GM12878 (cell line): ENCODE measurements around the gene TRIM26. TPM values are rescaled to one million over a fixed set of nuclear protein-coding genes. Genes with fewer than 3 reads are reported as not detected.
A peak's percentile ranks its signal among the peaks of the same experiment; 100 is the strongest.

ENCODE experiments used
- ATAC-seq: fragments of 200-7000 bp; cut with Tn5 transposase; 3 replicates; pipeline ENCODE4 v1.9.1; 2020; ENCODE audit warnings: mild to moderate bottlenecking, moderate library complexity
- BruUV-seq: library from RNA; stranded (reverse); fragments of 400-500 nt; replicated peaks from 2 replicates; lab custom pipeline; 2021; lab: Mats Ljungman, UMichigan
- CTCF ChIA-PET: fragments of 300-600 bp; sonication (Branson Sonifier 250); formaldehyde crosslinking; extraction: SDS; loops from one replicate; lab custom pipeline; 2021; ENCODE audit warnings: inconsistent platforms; lab: Yijun Ruan, JAX
- POLR2A ChIA-PET: fragments of 350-600 bp; formaldehyde crosslinking; extraction: SDS; loops from one replicate; lab custom pipeline; 2021; ENCODE audit warnings: inconsistent platforms; lab: Charles Lee
- RAD21 ChIA-PET: fragments of 300-600 bp; sonication (Branson Sonifier 250); formaldehyde crosslinking; loops from one replicate; lab custom pipeline; 2023; ENCODE audit warnings: antibody characterized with exemption; ENCODE audit not compliant: unreplicated experiment; lab: Charles Lee
- SMC1A ChIA-PET: fragments of 300-600 bp; sonication (Branson Sonifier 250); formaldehyde crosslinking; loops from one replicate; lab custom pipeline; 2023; ENCODE audit not compliant: unreplicated experiment, uncharacterized antibody; lab: Charles Lee
- DNase-seq: peaks from one replicate; pipeline ENCODE4 v3.0.0-alpha.2; 2011; ENCODE audit warnings: low read depth, low spot score
- FAIRE-seq: peaks from 3 replicates; lab custom pipeline; 2011; peaks lifted over from hg19 to GRCh38; lab: Jason Lieb, UNC
- H2AFZ ChIP-seq: 2 replicates; pipeline ENCODE4 v1.6.0; 2011; ENCODE audit warnings: low read depth, low read length, control low read depth; ENCODE audit not compliant: control insufficient read depth
- H3K27ac ChIP-seq: 2 replicates; pipeline ENCODE4 v1.5.1; 2011; ENCODE audit warnings: control low read depth; ENCODE audit not compliant: control insufficient read depth, insufficient read depth
- H3K27me3 ChIP-seq, 2 experiments: replicated peaks in 1 of 2; 2 replicates each; pipeline versions ENCODE4 v1.6.0 to v1.6.1; 2011; ENCODE audit warnings: low read length in 1 of 2; ENCODE audit not compliant: control insufficient read depth in 2 of 2, insufficient read depth in 2 of 2
- H3K36me3 ChIP-seq, 2 experiments: 2 replicates each; pipeline ENCODE4 v1.5.1; 2011; ENCODE audit warnings: low read length in 1 of 2; ENCODE audit not compliant: control insufficient read depth in 2 of 2, insufficient read depth in 2 of 2
- H3K4me1 ChIP-seq: 2 replicates; pipeline ENCODE4 v1.6.1; 2011; ENCODE audit warnings: mild to moderate bottlenecking, low read length, moderate library complexity, mixed read lengths; ENCODE audit not compliant: control insufficient read depth, insufficient read depth
- H3K4me2 ChIP-seq: 2 replicates; pipeline ENCODE4 v1.6.0; 2011; ENCODE audit warnings: control low read depth; ENCODE audit not compliant: control insufficient read depth, insufficient read depth
- H3K4me3 ChIP-seq: fragments of 200-600 bp; sonication (generic); 2 replicates; pipeline ENCODE4 v1.5.1; 2016
- H3K79me2 ChIP-seq: 2 replicates; pipeline ENCODE4 v1.6.0; 2011; ENCODE audit warnings: low read length; ENCODE audit not compliant: control insufficient read depth, insufficient read depth
- H3K9ac ChIP-seq: 2 replicates; pipeline ENCODE4 v1.8.0; 2011; ENCODE audit warnings: low read length, control low read depth, mixed read lengths; ENCODE audit not compliant: control insufficient read depth, insufficient read depth
- H3K9me3 ChIP-seq: replicated peaks from 3 replicates; pipeline ENCODE4 v1.5.1; 2011; ENCODE audit warnings: mild to moderate bottlenecking, low read length; ENCODE audit not compliant: control insufficient read depth, insufficient read depth
- H4K20me1 ChIP-seq: 2 replicates; pipeline ENCODE4 v1.6.0; 2011; ENCODE audit not compliant: control insufficient read depth, insufficient read depth
- CBFB ChIP-seq: IDR thresholded peaks from 2 replicates; pipeline ENCODE4 v1.6.1; 2016; ENCODE audit warnings: antibody characterized with exemption, low read depth
- IKZF1 ChIP-seq: fragments of 450-650 bp; conservative IDR thresholded peaks from 2 replicates; pipeline ENCODE4 v1.6.1; 2017; ENCODE audit warnings: antibody characterized with exemption, mild to moderate bottlenecking
- POLR2AphosphoS5 ChIP-seq: IDR thresholded peaks from 2 replicates; pipeline ENCODE4 v1.6.1; 2011; ENCODE audit warnings: mild to moderate bottlenecking, low read length, inconsistent platforms
- SIN3A ChIP-seq: IDR thresholded peaks from 2 replicates; pipeline ENCODE4 v1.6.1; 2012; ENCODE audit warnings: low read depth, low read length, improper control_type of control experiment
- SRF ChIP-seq, 2 experiments: IDR thresholded peaks; 2 replicates each; pipeline ENCODE4 v1.6.1; 2011; ENCODE audit warnings: low read depth in 2 of 2, low read length in 2 of 2, mild to moderate bottlenecking in 1 of 2, moderate library complexity in 1 of 2
- SUZ12 ChIP-seq: fragments of 200-600 bp; sonication (generic); IDR thresholded peaks from one replicate; pipeline ENCODE4 v1.6.1; 2018; ENCODE audit warnings: antibody characterized with exemption, mild to moderate bottlenecking; ENCODE audit not compliant: unreplicated experiment
- YBX1 ChIP-seq: fragments of 450-650 bp; IDR thresholded peaks from 2 replicates; pipeline ENCODE4 v1.6.1; 2016; ENCODE audit warnings: antibody characterized with exemption
- WGBS: methylation state at CpG from one replicate; pipeline ENCODE4 v1.1.6; 2016; ENCODE audit warnings: low lambda C conversion rate; ENCODE audit not compliant: insufficient replicate concordance, insufficient coverage; ENCODE audit errors: missing lambda C conversion rate; 5-methylcytosine and 5-hydroxymethylcytosine counted together
- in situ Hi-C: fragments of 300-500 bp; cut with MboI; formaldehyde crosslinking; loops from 9 replicates; pipeline ENCODE4 v1.14.3; 2018; ENCODE audit warnings: mixed read lengths
- intact Hi-C: fragments of 100-400 bp; cut with micrococcal nuclease; formaldehyde crosslinking; loops from one replicate; pipeline ENCODE4 v1.14.2; 2022; ENCODE audit not compliant: unreplicated experiment
- polyA plus RNA-seq, 11 experiments: library from polyadenylated mRNA; depleted of rRNA in 4 of 11; unstranded in 6 of 11; stranded (reverse) in 5 of 11; fragments of >200 nt; fragmentation: Nextera tagmentation in 4 of 11; fragmentation: Illumina TruSeq in 1 of 11; extraction: Ambion mirVana in 4 of 11; extraction: Trizol in 1 of 11; gene quantifications; 1 replicate in 1 of 11; 2 replicates in 10 of 11; pipeline versions ENCODE4 v1.2.1 to v1.2.3, GENCODE V29; 2011 to 2016; ENCODE audit warnings: inconsistent platforms in 2 of 11, missing spikeins in 2 of 11, low read depth in 1 of 11
- total RNA-seq, 4 experiments: library from RNA; depleted of rRNA in 3 of 4; stranded (reverse); fragments of >200 nt in 3 of 4; fragmentation: Illumina TruSeq in 1 of 4; extraction: Trizol in 1 of 4; gene quantifications; 2 replicates each; pipeline versions ENCODE4 v1.2.1 to v1.2.3, GENCODE V29; 2013 to 2021

Gene TRIM26
- total and polyA plus RNA-seq, 10 of the 15 experiments (the other 5 are each of a cell fraction or from before 2014, with no cell fraction given): 13.1 to 79.6 (median 63.6) TPM

DNA sequence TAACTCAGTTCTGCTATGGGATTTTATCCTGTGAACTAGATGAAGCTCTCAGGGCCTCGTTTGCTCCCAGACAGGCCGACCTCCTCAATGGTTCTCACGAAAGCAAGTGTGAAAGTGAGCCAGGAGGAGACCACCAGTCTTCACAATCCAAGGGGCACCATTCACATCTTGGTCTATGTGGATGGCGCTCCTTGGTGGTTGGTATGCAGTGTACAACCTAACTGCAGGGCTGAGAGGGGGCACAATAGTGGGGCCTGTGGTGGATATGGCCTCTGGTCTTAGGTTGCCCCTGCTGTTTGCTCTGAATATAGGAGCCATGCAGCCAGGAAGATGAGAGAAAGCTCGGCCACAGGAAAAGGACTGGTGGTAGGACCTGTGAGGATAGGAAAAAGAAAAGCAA lies 24.7 kb downstream of the TRIM26 start:
- ChIA-PET CTCF (no interaction called here), POLR2A (no interaction called here), SMC1A (no interaction called here), RAD21 (no interaction called here)
- Histone ChIP-seq H2AFZ (no peak overlapping the region), H3K4me3 (no peak overlapping the region), H3K27ac (no peak overlapping the region), H3K4me2 (no peak overlapping the region), H3K9me3 (no peaks in the 10 kb centered on the region), H3K36me3 (peaks cover 21 to 37% of the 10 kb centered on the region in 2 experiments), H3K4me1 (no peaks in the 10 kb centered on the region), H3K27me3 (no peaks in the 10 kb centered on the region), H3K9ac (no peak overlapping the region), H3K79me2 (no peaks in the 10 kb centered on the region), H4K20me1 (no peaks in the 10 kb centered on the region)
- no peak for FAIRE-seq
- 96% methylated on average over 5 of the region's 5 CpGs for WGBS
- intact Hi-C loops: no loop called here
- in situ Hi-C loops: no loop called here
- no peak for ATAC-seq
- no peak for TF ChIP-seq CBFB
- TF ChIP-seq SIN3A: no peak
- no peak for TF ChIP-seq SUZ12
- TF ChIP-seq SRF (IDR thresholded peaks at IDR 0.05; ENCODE audit: low read depth in 2 of 2, low read length in 2 of 2): no peak
- no peak for DNase-seq
- BruUV-seq: no TSS peak

DNA sequence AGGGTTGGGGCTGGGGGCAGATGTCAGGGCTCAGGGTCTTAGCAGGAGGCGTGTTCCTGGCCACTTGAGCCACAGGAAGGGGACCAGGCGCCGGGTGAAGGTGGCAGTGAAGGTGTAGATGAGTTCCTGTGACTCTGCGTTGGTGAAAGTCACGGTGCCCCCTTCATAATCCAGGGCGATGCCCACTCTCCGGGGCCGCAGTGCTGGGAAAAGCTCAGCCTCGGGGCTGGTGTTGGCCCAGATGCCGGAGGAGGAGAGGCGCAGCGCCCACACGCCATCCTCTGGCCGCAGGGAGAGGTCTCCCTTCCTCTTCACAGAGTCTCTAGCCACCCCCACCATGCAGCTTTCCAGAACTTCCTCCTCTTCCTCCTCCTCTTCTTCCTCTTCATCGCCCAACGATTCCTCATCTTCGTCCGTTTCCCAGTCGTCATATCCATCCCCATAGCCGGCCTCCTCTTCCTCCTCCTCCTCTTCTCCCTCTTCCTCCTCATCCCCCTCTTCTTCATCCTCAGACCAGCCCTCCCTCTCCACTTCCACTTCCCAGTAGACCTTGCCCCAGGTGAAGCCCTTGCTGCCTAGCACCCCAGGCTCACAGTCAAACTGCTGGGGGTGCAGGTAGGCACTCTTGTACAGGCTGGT lies 27.2 kb downstream of the TRIM26 start:
- intact Hi-C loops: no loop called here
- Histone ChIP-seq H3K9ac (no peak overlapping the region), H4K20me1 (no peaks in the 10 kb centered on the region), H2AFZ (no peak overlapping the region), H3K4me2 (no peak overlapping the region), H3K4me1 (no peaks in the 10 kb centered on the region), H3K4me3 (no peak overlapping the region), H3K79me2 (no peaks in the 10 kb centered on the region), H3K27me3 (no peaks in the 10 kb centered on the region), H3K9me3 (no peaks in the 10 kb centered on the region; the same call in 2 of the 3 replicates), H3K36me3 (peaks cover 18 to 25% of the 10 kb centered on the region in 2 experiments)
- ATAC-seq: no peak
- ChIA-PET RAD21 (no interaction called here), CTCF (interaction anchor here (0.9 to 1.5 kb wide), 2 partner anchors 33 to 98 kb away, joined by 3 read pairs; no protein-coding TSS in a partner anchor)
- 95% methylated on average over 16 of the region's 20 CpGs for WGBS
- no peak for FAIRE-seq
- in situ Hi-C loops: no loop called here
- no peak for DNase-seq
- TF ChIP-seq IKZF1 (no peak), POLR2AphosphoS5 (peak; percentile 50; the same call in 1 of the 2 replicates), CBFB (no peak), YBX1 (no peak)
- TF ChIP-seq, all 136 proteins: peak for 1
- TSS peak; percentile 60 for BruUV-seq
- H3K27ac ChIP-seq: no peak overlapping the region
- ChIA-PET SMC1A (no interaction called here), POLR2A (interaction anchor here (1.0 kb wide), 1 partner anchor 8 kb away, joined by 3 read pairs; no protein-coding TSS in a partner anchor)
